HG03280 (cell line): ENCODE results near the gene GALNT17.
"Not testable (repeated sequence)": the region's sequence is repeated elsewhere in the genome, so short reads cannot be mapped to it uniquely, and the experiment has no call there.

Experiments
- ATAC-seq: cut with Tn5 transposase; IDR thresholded peaks from one replicate; pipeline ENCODE4 v1.9.1; 2021; ENCODE audit warnings: mild to moderate bottlenecking, moderate library complexity; ENCODE audit not compliant: unreplicated experiment

Gene GALNT17

GRCh38 chr7:71541707-71542353 is 409.9 kb downstream of the GALNT17 start:
- ATAC-seq = no peak

- no peak for ATAC-seq
Measured at GRCh38 chr7:71543396-71543795, 411.5 kb downstream of the GALNT17 start.

DNA sequence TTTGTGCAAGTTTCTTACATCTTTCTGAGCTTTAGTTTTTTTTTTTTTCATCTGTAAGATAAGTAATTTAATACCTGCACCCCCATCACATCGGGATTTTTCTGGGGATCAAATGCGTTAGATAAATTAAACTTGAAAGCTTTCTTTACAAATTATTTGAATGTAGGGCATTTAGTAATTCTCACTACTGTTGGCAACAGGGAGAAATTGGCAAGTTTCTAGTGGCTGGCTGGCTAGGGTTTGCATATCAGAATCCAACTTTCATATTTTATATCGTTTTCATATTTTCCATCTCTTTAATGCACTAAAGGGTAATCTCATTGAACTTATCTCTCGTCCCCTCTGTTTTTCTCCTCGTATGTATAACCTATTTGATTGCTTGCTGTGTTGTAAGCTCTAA is 412.9 kb downstream of the GALNT17 start:
- ATAC-seq = no peak

DNA sequence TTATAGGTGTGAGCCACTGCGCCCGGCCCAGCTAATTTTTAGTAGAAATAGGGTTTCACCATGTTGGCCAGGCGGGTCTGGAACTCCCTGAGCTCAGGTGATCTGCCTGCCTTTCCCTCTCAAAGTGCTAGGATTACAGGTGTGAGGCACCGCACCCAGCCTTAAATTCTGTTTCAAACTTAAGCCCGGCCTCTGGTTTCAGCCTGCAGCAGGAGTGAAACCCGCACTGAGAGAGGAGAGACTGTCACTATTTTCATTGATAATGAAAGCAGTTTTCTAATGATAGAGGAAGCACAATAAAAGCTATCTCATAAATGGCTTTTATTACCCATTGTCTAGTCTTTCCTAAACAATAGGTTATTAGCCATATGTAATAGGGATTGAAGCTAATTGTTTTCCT is 415.5 kb downstream of the GALNT17 start:
- no peak for ATAC-seq

DNA sequence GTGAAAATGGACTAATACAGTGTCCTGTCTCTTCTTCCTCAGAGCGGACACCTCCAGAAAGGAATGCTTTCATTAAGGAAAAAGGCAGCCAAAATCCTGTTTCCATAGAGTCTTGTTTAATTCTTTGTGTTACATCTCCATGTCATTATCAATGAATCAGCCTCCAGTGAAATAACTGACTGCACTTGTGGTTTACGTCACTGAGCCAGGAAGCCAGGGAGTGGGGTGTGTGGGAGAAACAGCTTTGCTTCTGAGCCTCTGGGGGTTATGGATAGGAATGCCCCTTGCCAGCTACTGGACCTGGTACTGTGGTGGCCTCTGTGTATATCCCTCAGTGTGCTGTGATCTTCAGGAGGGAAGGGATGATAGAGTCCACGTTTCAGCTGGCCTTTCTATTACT is 416.8 kb downstream of the GALNT17 start:
- no peak for ATAC-seq

DNA sequence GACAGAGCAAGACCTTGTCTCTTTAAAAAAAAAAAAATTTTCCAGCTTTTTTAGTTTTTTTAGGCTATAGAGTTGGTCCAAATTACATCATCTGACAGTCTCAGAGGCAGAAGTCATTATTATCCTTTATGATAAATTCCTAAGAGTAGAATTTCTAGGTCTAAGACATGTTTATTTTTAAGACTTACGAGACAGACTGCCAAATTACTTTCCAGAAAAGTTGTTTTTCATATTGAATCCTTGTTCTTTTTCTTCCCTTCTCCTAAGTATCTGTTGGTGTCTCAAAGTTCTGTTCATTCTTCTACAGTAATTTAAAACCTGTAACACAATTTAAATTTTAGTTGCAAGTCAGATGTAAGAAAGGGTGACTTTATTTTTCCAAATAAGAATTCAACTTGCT is 421.4 kb downstream of the GALNT17 start:
- ATAC-seq = no peak

DNA sequence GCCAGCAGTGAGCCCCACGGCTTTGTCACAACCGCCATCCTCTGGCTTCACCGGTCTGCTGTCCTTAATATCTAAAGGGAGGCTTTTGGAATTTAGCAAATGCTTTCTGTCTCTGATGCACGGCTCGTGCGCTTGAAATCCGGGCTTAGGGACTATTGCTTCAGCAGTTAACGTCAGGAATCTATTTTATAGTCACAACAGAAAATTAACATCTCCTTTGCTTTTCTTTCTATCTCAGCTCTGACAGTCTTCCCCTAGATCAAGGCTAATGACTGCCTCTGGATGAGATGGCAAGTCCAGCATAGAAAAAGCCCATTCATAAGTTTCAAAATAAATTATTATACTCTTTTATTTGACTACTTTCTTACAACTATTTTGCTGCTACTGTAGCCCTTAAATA is 423.8 kb downstream of the GALNT17 start:
- no peak for ATAC-seq

DNA sequence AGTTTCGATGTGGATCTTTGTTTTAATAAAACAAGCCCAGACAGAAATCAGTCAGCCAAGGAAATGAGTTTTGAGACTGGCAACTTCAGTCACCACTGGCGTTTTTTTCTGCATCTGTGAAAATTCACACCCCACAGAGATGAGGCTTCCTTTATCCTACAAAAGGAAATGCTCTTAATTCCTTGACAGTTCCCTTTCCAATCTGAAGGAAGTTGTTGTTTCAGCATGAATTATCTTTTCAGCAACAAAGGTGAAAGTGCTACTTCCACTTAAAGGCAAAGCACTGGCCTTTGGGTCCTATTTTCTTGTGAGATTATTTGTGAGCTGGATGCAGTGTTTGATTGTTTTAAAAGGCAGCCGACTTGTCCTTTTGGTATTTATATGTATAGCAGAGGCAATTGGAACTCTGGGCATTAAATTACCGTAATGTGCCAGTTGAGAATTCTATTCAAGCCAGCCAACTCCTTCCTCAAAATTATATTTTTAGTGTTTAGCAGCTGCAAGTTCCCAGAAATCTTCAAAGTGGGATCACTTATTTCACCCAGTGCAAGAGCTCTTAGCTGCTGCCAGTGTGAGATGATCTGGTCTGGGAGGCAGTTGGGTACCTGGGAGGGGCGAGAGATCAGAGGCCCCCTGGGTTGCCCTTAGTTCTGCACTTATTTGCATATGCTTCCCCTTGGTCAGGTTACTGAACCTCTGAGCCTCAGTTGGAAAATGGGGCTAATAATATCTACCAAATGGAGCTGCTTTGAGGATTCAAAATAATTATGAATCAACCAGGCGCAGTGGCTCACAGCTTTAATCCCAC is 427.1 kb downstream of the GALNT17 start:
- no peak for ATAC-seq

DNA sequence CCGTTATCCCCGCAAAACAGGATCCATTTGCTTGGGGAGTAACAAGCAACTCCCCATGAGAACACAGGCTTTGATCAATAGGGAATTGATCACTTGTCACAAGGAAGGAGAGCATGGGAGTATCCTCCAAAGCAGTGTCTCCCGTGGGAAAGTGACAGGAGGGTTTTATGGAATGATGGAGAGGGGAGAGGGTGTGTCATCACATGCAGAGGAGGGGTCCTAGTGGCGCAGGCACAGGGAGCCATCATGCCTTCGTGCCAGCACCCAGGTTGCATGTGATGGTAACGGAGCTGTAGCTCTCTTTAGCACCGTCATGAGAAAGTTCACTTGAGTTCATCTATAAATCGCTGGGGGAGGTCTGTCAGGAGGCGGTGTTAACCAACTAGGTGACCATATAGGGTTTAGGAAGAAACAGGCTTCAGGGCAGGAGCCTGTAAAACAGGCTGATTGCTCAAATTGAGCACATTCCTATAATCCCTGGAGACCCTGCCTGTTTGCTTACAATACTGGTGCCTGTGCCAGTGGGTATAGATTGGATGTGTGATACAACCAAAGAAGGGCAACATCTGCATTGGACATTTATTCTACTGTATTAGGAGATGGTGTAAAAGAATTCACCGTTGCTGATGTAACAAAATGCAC is 428.5 kb downstream of the GALNT17 start:
- ATAC-seq = no peak

GRCh38 chr7:71563276-71563675 is 431.3 kb downstream of the GALNT17 start:
- ATAC-seq = no peak

- no peak for ATAC-seq
Measured at GRCh38 chr7:71566376-71566775, 434.4 kb downstream of the GALNT17 start.

- no peak for ATAC-seq
Measured at GRCh38 chr7:71566991-71567390, 435.0 kb downstream of the GALNT17 start.

GRCh38 chr7:71574153-71574860 is 442.4 kb downstream of the GALNT17 start:
- no peak for ATAC-seq

GRCh38 chr7:71580027-71580426 is 448.1 kb downstream of the GALNT17 start:
- ATAC-seq = no peak

DNA sequence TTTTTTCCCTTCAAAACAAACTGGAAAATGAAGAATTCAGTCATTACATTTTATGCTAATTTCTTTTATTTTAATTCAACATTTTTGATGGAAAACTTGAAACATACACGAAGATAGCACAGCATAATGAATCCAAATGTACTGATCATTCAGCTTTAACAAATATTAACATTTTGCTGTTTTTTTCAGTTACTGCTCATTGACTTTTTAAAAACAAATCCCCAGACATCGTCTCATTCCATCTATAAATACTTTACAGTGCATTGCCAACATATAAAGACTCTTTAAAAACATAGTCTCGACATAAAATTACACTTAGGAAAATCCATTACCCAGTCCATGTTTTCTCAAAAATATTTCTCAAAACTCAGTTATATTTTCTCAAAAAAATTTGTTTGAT is 452.3 kb downstream of the GALNT17 start:
- no peak for ATAC-seq

GRCh38 chr7:71591876-71592275 is 459.9 kb downstream of the GALNT17 start:
- ATAC-seq = no peak

DNA sequence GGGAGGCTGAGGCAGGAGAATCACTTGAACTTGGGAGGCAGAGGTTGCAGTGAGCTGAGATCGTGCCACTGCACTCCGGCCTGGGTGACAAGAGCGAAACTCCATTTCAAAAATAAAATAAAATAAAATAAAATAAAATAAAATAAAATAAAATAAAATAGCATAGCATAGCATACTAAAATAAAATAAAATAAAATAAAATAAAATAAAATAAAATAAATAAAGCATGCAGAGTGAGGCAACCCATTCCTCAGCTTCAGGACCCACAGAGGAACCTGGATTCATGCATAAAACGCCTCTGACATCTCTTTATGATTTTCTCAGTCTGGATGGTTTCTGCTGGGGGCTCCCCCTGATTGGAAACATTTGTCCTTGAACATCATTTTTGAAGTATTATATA is 460.4 kb downstream of the GALNT17 start:
- ATAC-seq = not testable (repeated sequence)

DNA sequence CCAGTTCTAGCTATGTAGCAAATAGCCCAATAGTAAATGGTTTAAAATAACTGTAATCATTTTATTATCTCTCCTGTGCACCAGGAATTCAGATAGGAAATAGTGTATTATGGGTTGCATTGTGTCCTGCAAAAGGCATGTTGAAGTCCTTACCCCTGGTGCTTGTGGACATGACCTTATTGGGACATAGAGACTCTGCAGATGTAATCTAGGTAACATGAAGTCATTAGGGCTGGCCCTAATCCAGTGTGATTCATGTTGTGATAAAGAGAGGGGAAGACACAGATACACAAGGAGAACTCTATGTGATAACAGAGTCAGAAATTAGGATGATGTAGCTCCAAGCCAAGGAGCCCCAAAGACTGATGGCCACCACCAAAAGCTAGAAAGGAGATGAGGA is 462.8 kb downstream of the GALNT17 start:
- ATAC-seq = no peak

DNA sequence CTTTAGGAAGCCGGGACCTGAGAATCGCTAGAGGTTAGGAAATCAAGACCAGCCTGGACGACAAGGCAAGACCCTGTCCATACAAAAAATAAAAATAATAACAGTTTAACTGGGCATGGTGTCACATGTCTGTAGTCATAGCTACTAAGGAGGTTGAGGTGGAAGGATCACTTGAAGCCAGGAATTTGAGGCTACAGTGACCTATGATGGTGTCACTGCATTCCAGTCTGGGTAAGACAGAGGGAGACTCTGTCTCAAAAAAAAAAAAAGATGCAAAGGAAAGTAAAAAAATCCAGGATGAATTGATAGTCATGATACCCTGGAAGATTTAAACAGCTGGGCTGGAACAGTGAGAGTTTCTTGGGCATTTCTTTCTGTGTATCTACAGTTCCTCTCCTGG is 463.2 kb downstream of the GALNT17 start:
- no peak for ATAC-seq

GRCh38 chr7:71598553-71598952 is 466.6 kb downstream of the GALNT17 start:
- no peak for ATAC-seq

GRCh38 chr7:71601851-71602250 is 469.9 kb downstream of the GALNT17 start:
- ATAC-seq = no peak
